Measurements from ENCODE around the gene CAB39L.

Gene CAB39L

GRCh38 chr13:49272296-49272695, 171.6 kb downstream of the CAB39L start:
- Histone ChIP-seq H3K27me3 (ENCODE audit: insufficient read depth, poor library complexity, severe bottlenecking) (no peaks in the 10 kb centered on the region), H3K9me3 (ENCODE audit: severe bottlenecking) (no peaks in the 10 kb centered on the region), H3K36me3 (ENCODE audit: low read depth) (peaks cover 6% of the 10 kb centered on the region; the same call in 1 of the 2 replicates), H3K4me1 (ENCODE audit: insufficient read depth, poor library complexity, severe bottlenecking) (no peaks in the 10 kb centered on the region), H3K27ac (ENCODE audit: poor library complexity, severe bottlenecking) (no peak overlapping the region), H3K4me3 (ENCODE audit: severe bottlenecking) (no peak overlapping the region)
- TF ChIP-seq, protein P1, sequence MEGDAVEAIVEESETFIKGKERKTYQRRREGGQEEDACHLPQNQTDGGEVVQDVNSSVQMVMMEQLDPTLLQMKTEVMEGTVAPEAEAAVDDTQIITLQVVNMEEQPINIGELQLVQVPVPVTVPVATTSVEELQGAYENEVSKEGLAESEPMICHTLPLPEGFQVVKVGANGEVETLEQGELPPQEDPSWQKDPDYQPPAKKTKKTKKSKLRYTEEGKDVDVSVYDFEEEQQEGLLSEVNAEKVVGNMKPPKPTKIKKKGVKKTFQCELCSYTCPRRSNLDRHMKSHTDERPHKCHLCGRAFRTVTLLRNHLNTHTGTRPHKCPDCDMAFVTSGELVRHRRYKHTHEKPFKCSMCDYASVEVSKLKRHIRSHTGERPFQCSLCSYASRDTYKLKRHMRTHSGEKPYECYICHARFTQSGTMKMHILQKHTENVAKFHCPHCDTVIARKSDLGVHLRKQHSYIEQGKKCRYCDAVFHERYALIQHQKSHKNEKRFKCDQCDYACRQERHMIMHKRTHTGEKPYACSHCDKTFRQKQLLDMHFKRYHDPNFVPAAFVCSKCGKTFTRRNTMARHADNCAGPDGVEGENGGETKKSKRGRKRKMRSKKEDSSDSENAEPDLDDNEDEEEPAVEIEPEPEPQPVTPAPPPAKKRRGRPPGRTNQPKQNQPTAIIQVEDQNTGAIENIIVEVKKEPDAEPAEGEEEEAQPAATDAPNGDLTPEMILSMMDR (IDR thresholded peaks at IDR 0.05; ENCODE audit: poor library complexity, severe bottlenecking): no peak
- no peak for DNase-seq (ENCODE audit: low spot score)
- no peak for ATAC-seq (ENCODE audit: low read depth)

GRCh38 chr13:49271264-49271663, 172.6 kb downstream of the CAB39L start:
- Histone ChIP-seq H3K4me3 (ENCODE audit: severe bottlenecking) (no peak overlapping the region), H3K4me1 (ENCODE audit: insufficient read depth, poor library complexity, severe bottlenecking) (no peaks in the 10 kb centered on the region), H3K27ac (ENCODE audit: poor library complexity, severe bottlenecking) (no peak overlapping the region), H3K9me3 (ENCODE audit: severe bottlenecking) (no peaks in the 10 kb centered on the region), H3K36me3 (ENCODE audit: low read depth) (peaks cover 6% of the 10 kb centered on the region; the same call in 1 of the 2 replicates), H3K27me3 (ENCODE audit: insufficient read depth, poor library complexity, severe bottlenecking) (no peaks in the 10 kb centered on the region)
- TF ChIP-seq, protein P1 (IDR thresholded peaks at IDR 0.05; ENCODE audit: poor library complexity, severe bottlenecking): no peak
- ATAC-seq (ENCODE audit: low read depth) (no peak), DNase-seq (ENCODE audit: low spot score) (no peak)

GRCh38 chr13:49265822-49266221, 178.0 kb downstream of the CAB39L start:
- DNase-seq (ENCODE audit: low spot score) (no peak), ATAC-seq (ENCODE audit: low read depth) (no peak)
- Histone ChIP-seq H3K9me3 (ENCODE audit: severe bottlenecking) (no peaks in the 10 kb centered on the region), H3K27me3 (ENCODE audit: insufficient read depth, poor library complexity, severe bottlenecking) (no peaks in the 10 kb centered on the region), H3K4me1 (ENCODE audit: insufficient read depth, poor library complexity, severe bottlenecking) (no peaks in the 10 kb centered on the region), H3K27ac (ENCODE audit: poor library complexity, severe bottlenecking) (no peak overlapping the region), H3K36me3 (ENCODE audit: low read depth) (peaks cover 15% of the 10 kb centered on the region), H3K4me3 (ENCODE audit: severe bottlenecking) (no peak overlapping the region)
- TF ChIP-seq, protein P1 (IDR thresholded peaks at IDR 0.05; ENCODE audit: poor library complexity, severe bottlenecking): no peak

DNA sequence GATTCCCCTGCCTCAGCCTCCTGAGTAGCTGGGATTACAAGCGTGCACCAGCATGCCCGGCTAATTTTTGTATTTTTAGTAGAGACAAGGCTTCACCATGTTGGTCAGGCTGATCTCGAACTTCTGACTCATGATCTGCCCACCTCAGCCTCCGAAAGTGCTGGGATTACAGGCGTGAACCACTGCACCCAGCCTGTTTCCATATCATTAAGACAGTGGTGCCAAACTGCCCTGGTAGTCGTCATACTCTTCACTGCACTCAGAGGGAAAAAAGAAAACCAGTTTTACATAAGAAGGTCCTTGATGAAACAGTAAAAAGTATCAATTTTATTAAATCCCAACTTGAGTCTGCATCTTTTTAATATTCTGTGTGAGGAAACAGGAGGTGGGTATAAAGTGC, 181.2 kb downstream of the CAB39L start:
- H3K9me3 ChIP-seq (ENCODE audit: severe bottlenecking): no peaks in the 10 kb centered on the region
- peaks cover 41% of the 10 kb centered on the region for H3K36me3 ChIP-seq (ENCODE audit: low read depth)
- H3K4me1 ChIP-seq (ENCODE audit: insufficient read depth, poor library complexity, severe bottlenecking): no peaks in the 10 kb centered on the region
- ATAC-seq (ENCODE audit: low read depth) (no peak), DNase-seq (ENCODE audit: low spot score) (no peak)
- H3K27ac ChIP-seq (ENCODE audit: poor library complexity, severe bottlenecking): no peak overlapping the region
- no peaks in the 10 kb centered on the region for H3K27me3 ChIP-seq (ENCODE audit: insufficient read depth, poor library complexity, severe bottlenecking)
- TF ChIP-seq, protein P1 (IDR thresholded peaks at IDR 0.05; ENCODE audit: poor library complexity, severe bottlenecking): no peak
- no peak overlapping the region for H3K4me3 ChIP-seq (ENCODE audit: severe bottlenecking)

GRCh38 chr13:49259586-49259985, 184.3 kb downstream of the CAB39L start:
- Histone ChIP-seq H3K27me3 (ENCODE audit: insufficient read depth, poor library complexity, severe bottlenecking) (no peaks in the 10 kb centered on the region), H3K36me3 (ENCODE audit: low read depth) (peaks cover 58% of the 10 kb centered on the region)
- TF ChIP-seq, protein P1 (IDR thresholded peaks at IDR 0.05; ENCODE audit: poor library complexity, severe bottlenecking): no peak

More at GRCh38 chr13:49259586-49259985, 184.3 kb downstream of the CAB39L start:
- Histone ChIP-seq H3K9me3 (ENCODE audit: severe bottlenecking) (no peaks in the 10 kb centered on the region), H3K4me3 (ENCODE audit: severe bottlenecking) (no peak overlapping the region), H3K27ac (ENCODE audit: poor library complexity, severe bottlenecking) (no peak overlapping the region), H3K4me1 (ENCODE audit: insufficient read depth, poor library complexity, severe bottlenecking) (no peaks in the 10 kb centered on the region)
- DNase-seq (ENCODE audit: low spot score) (no peak), ATAC-seq (ENCODE audit: low read depth) (no peak)

All from RWPE2 (cell line).